ENCODE data around the gene ODF2. TPM values are rescaled to one million over a fixed set of nuclear protein-coding genes. Genes with fewer than 3 reads are reported as not detected.

Gene ODF2
- polyA plus RNA-seq, 2 of the 4 experiments (the other 2 are of a cell fraction): 24.7 to 29.6 TPM

DNA sequence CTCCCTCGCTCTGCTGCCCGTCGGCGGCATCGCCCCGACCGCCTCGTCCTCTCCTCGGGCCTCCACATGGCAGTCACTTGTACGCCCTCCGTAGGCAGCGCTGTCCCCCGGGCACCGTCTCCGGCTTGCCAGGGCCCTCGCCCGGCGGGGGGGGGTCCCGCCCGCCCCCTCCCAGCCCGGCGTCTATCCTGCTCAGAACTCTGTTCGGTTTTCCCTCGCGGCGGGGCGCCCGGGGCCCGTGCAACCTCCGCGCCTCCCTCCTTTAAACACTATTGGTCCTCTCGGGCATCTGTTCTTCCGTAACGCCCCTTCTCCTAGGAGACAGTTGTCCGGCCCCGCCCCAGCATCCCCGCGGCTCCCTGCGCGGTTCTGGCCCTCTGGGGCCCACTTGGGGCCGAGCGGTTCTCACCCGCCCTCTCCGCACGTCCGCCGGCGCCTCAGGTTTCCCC, 831 bp downstream of the ODF2 start:
- peak overlapping the region; percentile 91 for H3K4me2 ChIP-seq
- ATAC-seq (peak; percentile 88 to 89), DNase-seq (ENCODE audit: low read depth in 1 of 2, low spot score in 1 of 2) (peak; percentile 70 to 94), FAIRE-seq (no peak)
- peak; percentile 22; the same call in 1 of the 2 replicates for TF ChIP-seq USF2 (IDR thresholded peaks at IDR 0.05)
- TF ChIP-seq JUN (IDR thresholded peaks at IDR 0.05): 0 out of 5 replicates have a peak, but pooled peaks of 1 of the 2 experiments have one; percentile 10
- TF ChIP-seq, protein P1, sequence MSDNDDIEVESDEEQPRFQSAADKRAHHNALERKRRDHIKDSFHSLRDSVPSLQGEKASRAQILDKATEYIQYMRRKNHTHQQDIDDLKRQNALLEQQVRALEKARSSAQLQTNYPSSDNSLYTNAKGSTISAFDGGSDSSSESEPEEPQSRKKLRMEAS (IDR thresholded peaks at IDR 0.05): peak; percentile 72
- no peak for TF ChIP-seq HOXB5 (CRISPR knock-in tag; IDR thresholded peaks at IDR 0.05)
- TF ChIP-seq SREBF2 (IDR thresholded peaks at IDR 0.05): no peak
- peak; percentile 80 for TF ChIP-seq E2F6 (IDR thresholded peaks at IDR 0.05; ENCODE audit: borderline replicate concordance, low read depth)
- CTCF ChIA-PET: no interaction called here
- peaks cover 9% of the 10 kb centered on the region for H3K4me1 ChIP-seq
- POLR2A ChIA-PET: no interaction called here
- WGBS (ENCODE audit: missing lambda C conversion rate): 0% methylated on average over 11 of the region's 48 CpGs
- H3K27ac ChIP-seq: peak overlapping the region; percentile 89 to 95
- peak overlapping the region; percentile 100 for H3K4me3 ChIP-seq
- no peaks in the 10 kb centered on the region for H3K9me3 ChIP-seq

DNA sequence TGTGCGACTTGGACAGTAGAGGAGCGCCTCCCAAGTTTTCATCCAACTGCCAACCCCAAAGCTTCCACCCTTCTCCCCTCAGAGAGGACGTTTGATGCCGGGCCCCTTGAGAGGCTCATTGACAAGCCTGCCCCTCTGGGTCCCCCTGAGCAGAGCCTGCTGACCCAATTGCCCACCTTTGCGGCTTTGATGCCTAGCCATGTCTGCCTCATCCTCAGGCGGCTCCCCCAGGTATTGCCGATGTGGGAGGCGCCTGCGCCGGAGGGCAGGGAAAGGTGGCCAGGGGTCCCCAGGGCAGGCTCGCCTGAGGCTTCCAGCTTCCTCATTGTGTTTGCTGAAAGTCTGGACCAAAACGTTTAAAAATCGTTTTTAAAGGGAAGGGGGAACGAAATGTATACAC, 1.4 kb downstream of the ODF2 start:
- H3K27ac ChIP-seq: peak overlapping the region; percentile 89 to 95; a peak in 5 of 6 replicates
- no peak for TF ChIP-seq CEBPB (IDR thresholded peaks at IDR 0.05)
- no peak for TF ChIP-seq E2F6 (IDR thresholded peaks at IDR 0.05; ENCODE audit: borderline replicate concordance, low read depth)
- no peak for TF ChIP-seq HDAC2 (IDR thresholded peaks at IDR 0.05)
- TF ChIP-seq, protein P2, sequence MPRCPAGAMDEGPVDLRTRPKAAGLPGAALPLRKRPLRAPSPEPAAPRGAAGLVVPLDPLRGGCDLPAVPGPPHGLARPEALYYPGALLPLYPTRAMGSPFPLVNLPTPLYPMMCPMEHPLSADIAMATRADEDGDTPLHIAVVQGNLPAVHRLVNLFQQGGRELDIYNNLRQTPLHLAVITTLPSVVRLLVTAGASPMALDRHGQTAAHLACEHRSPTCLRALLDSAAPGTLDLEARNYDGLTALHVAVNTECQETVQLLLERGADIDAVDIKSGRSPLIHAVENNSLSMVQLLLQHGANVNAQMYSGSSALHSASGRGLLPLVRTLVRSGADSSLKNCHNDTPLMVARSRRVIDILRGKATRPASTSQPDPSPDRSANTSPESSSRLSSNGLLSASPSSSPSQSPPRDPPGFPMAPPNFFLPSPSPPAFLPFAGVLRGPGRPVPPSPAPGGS (IDR thresholded peaks at IDR 0.05): no peak
- TF ChIP-seq, protein P3, sequence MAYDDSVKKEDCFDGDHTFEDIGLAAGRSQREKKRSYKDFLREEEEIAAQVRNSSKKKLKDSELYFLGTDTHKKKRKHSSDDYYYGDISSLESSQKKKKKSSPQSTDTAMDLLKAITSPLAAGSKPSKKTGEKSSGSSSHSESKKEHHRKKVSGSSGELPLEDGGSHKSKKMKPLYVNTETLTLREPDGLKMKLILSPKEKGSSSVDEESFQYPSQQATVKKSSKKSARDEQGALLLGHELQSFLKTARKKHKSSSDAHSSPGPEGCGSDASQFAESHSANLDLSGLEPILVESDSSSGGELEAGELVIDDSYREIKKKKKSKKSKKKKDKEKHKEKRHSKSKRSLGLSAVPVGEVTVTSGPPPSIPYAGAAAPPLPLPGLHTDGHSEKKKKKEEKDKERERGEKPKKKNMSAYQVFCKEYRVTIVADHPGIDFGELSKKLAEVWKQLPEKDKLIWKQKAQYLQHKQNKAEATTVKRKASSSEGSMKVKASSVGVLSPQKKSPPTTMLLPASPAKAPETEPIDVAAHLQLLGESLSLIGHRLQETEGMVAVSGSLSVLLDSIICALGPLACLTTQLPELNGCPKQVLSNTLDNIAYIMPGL (CRISPR knock-in tag; IDR thresholded peaks at IDR 0.05; ENCODE audit: borderline replicate concordance): no peak
- TF ChIP-seq SREBF2 (IDR thresholded peaks at IDR 0.05): no peak
- no peak for TF ChIP-seq GATA3 (IDR thresholded peaks at IDR 0.05; ENCODE audit: borderline replicate concordance)
- no peak for TF ChIP-seq PHF8 (IDR thresholded peaks at IDR 0.05; ENCODE audit: borderline replicate concordance, low read depth)
- TF ChIP-seq CBX8 (IDR thresholded peaks at IDR 0.05): no peak
- TF ChIP-seq, protein P4, sequence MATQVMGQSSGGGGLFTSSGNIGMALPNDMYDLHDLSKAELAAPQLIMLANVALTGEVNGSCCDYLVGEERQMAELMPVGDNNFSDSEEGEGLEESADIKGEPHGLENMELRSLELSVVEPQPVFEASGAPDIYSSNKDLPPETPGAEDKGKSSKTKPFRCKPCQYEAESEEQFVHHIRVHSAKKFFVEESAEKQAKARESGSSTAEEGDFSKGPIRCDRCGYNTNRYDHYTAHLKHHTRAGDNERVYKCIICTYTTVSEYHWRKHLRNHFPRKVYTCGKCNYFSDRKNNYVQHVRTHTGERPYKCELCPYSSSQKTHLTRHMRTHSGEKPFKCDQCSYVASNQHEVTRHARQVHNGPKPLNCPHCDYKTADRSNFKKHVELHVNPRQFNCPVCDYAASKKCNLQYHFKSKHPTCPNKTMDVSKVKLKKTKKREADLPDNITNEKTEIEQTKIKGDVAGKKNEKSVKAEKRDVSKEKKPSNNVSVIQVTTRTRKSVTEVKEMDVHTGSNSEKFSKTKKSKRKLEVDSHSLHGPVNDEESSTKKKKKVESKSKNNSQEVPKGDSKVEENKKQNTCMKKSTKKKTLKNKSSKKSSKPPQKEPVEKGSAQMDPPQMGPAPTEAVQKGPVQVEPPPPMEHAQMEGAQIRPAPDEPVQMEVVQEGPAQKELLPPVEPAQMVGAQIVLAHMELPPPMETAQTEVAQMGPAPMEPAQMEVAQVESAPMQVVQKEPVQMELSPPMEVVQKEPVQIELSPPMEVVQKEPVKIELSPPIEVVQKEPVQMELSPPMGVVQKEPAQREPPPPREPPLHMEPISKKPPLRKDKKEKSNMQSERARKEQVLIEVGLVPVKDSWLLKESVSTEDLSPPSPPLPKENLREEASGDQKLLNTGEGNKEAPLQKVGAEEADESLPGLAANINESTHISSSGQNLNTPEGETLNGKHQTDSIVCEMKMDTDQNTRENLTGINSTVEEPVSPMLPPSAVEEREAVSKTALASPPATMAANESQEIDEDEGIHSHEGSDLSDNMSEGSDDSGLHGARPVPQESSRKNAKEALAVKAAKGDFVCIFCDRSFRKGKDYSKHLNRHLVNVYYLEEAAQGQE (IDR thresholded peaks at IDR 0.05): no peak
- no peak for TF ChIP-seq RARB (CRISPR knock-in tag; IDR thresholded peaks at IDR 0.05)
- no peak for TF ChIP-seq TFCP2L1 (CRISPR knock-in tag; IDR thresholded peaks at IDR 0.05)
- TF ChIP-seq, protein P1 (IDR thresholded peaks at IDR 0.05): no peak
- TF ChIP-seq HOXB13 (CRISPR knock-in tag; IDR thresholded peaks at IDR 0.05; ENCODE audit: low read depth): no peak
- no peak for TF ChIP-seq HOXB5 (CRISPR knock-in tag; IDR thresholded peaks at IDR 0.05)
- no peak for TF ChIP-seq SMC3 (IDR thresholded peaks at IDR 0.05)
- TF ChIP-seq HEYL (CRISPR knock-in tag; IDR thresholded peaks at IDR 0.05): no peak
- TF ChIP-seq ESRRA (IDR thresholded peaks at IDR 0.05; ENCODE audit: borderline replicate concordance, low read length): no peak
- no peak for TF ChIP-seq TP53 (CRISPR knock-in tag; IDR thresholded peaks at IDR 0.05)
- no peak for TF ChIP-seq MAFK (IDR thresholded peaks at IDR 0.05; ENCODE audit: partially characterized antibody)
- DNase-seq (ENCODE audit: low read depth in 1 of 2, low spot score in 1 of 2) (no peak), ATAC-seq (no peak), FAIRE-seq (no peak)
- POLR2A ChIA-PET: no interaction called here
- peak overlapping the region; percentile 100 for H3K4me3 ChIP-seq
- peak overlapping the region; percentile 91 for H3K4me2 ChIP-seq
- CTCF ChIA-PET: interaction anchor here (0.6 to 1.5 kb wide), 3 partner anchors 18 to 162 kb away, joined by 3 to 8 read pairs (median 5); partner anchors contain the start of gene CERCAM
- peaks cover 9% of the 10 kb centered on the region for H3K4me1 ChIP-seq
- 64% methylated on average over 14 of the region's 14 CpGs for WGBS (ENCODE audit: missing lambda C conversion rate)
- H3K9me3 ChIP-seq: no peaks in the 10 kb centered on the region
